Measurements from ENCODE around the gene EPS8L2. TPM values are rescaled to one million over a fixed set of nuclear protein-coding genes. Genes with fewer than 3 reads are reported as not detected.

EPS8L2 gene
- total RNA-seq, 4 donors from 2014 or later = 5.6 to 31.6 (median 24.9) TPM

DNA sequence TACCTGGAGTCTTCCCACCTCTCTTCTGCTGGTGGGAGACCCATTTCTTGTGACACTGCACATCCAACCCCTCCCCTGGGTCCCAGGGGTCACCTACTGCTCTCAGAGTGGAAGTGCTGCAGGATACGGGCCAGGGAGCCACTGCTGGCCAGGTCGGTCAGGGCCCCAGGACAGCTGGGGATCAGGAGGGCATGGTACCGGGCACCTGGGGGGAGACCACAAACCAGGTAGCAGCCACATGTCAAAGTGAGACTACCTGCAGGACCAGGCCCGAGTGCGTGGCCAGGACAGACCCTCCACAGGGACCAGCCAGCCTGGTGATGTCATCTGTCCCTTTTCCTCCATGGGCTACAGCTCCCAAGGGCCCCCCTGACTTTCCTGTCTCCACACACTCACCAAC lies 67.4 kb downstream of the EPS8L2 start:
- Histone ChIP-seq H3K4me3 (no peak overlapping the region), H3K4me1 (peaks cover 23 to 61% (median 48%) of the 10 kb centered on the region in 4 donors), H3K9me3 (no peaks in the 10 kb centered on the region), H3K36me3 (peaks cover 14 to 59% (median 54%) of the 10 kb centered on the region in 4 donors), H3K27ac (replicated peaks in 1 of 4) (no peak overlapping the region), H3K27me3 (no peaks in the 10 kb centered on the region)
- no peak for TF ChIP-seq POLR2AphosphoS5 (IDR thresholded peaks at IDR 0.05)
- WGBS = 81% methylated on average over 5 of the region's 5 CpGs
- intact Hi-C loops (cut with DNase I) = no loop called here
- no peak for DNase-seq (ENCODE audit: extremely low spot score)

GRCh38 chr11:773830-774229 lies 67.8 kb downstream of the EPS8L2 start:
- no peak for DNase-seq (ENCODE audit: extremely low spot score)
- no peaks in the 10 kb centered on the region for H3K27me3 ChIP-seq
- peaks cover 14 to 56% (median 51%) of the 10 kb centered on the region in 4 donors for H3K36me3 ChIP-seq
- intact Hi-C loops (cut with DNase I) = no loop called here
- no peaks in the 10 kb centered on the region for H3K9me3 ChIP-seq
- H3K4me1 ChIP-seq = peaks cover 24 to 65% (median 51%) of the 10 kb centered on the region in 4 donors
- 94% methylated on average over 8 of the region's 9 CpGs for WGBS
- no peak overlapping the region for H3K4me3 ChIP-seq
- H3K27ac ChIP-seq (replicated peaks in 1 of 4) = no peak overlapping the region
- no peak for TF ChIP-seq POLR2AphosphoS5 (IDR thresholded peaks at IDR 0.05)
- TF ChIP-seq EP300 (IDR thresholded peaks at IDR 0.05) = no peak
- TF ChIP-seq CTCF (IDR thresholded peaks at IDR 0.05) = no peak
- TF ChIP-seq POLR2A (IDR thresholded peaks at IDR 0.05; ENCODE audit: low read depth) = no peak

DNA sequence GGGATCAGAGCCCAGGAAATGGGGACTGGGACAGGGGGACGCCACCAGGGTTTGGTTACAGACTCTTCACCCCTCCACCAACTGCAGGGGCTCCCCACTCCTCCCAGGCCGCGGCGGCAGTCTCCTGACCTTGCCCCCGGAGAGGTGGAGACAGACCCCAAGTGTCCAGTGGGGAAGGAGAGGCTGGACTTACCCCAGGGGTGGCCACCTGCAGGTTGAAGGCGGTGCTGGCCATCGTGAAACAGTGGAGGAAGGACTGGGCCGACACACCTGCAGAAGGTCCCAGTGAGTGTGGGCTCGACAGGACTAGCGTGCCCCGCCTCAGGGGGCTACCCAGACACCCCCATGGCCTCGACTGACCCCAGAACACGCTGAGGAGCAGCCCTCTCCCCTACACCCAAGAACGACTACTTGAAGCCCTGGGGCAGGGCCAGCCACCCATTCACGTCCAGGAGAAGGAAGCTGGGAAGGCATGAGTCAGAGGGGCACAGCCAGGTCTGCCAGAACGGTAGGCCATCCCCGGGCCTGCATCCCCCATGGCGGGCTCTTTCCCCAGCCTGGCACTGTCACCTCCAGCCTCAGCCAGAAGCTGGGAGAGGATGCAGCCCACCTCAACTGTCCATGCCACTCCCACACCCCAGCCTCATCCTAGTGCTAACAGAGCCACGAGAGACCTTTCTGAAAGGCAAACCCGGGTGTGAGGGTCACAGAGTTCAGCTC lies 69.0 kb downstream of the EPS8L2 start:
- H3K9me3 ChIP-seq = no peaks in the 10 kb centered on the region
- no peak for DNase-seq (ENCODE audit: extremely low spot score)
- no peaks in the 10 kb centered on the region for H3K27me3 ChIP-seq
- no peak overlapping the region for H3K27ac ChIP-seq (replicated peaks in 1 of 4)
- 78% methylated on average over 15 of the region's 20 CpGs for WGBS
- intact Hi-C loops (cut with DNase I) = no loop called here
- peaks cover 24 to 73% (median 55%) of the 10 kb centered on the region in 4 donors for H3K4me1 ChIP-seq
- peaks cover 14 to 48% (median 44%) of the 10 kb centered on the region in 4 donors for H3K36me3 ChIP-seq
- TF ChIP-seq POLR2A (IDR thresholded peaks at IDR 0.05; ENCODE audit: low read depth) = no peak
- no peak for TF ChIP-seq CTCF (IDR thresholded peaks at IDR 0.05)
- peak overlapping the region in 1 of 4 donors; percentile 98 for H3K4me3 ChIP-seq

DNA sequence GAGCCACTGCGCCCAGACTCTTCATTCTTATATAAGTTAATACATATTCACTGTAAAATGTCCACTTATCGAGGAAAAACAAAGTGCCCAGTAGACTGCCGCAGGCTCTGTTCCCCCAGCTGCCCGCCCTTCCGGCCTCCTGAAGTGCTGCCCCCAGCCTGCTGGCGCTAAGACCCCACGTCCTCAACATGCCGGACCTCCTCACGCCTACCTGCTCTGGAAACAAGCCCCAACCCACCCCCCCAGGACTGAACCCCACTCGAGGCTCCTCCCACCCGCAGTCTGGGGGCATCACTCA lies 70.2 kb downstream of the EPS8L2 start:
- H3K9me3 ChIP-seq = no peaks in the 10 kb centered on the region
- intact Hi-C loops (cut with DNase I) = no loop called here
- no peak for DNase-seq (ENCODE audit: extremely low spot score)
- TF ChIP-seq POLR2A (IDR thresholded peaks at IDR 0.05; ENCODE audit: low read depth) (no peak), EP300 (IDR thresholded peaks at IDR 0.05) (no peak), CTCF (IDR thresholded peaks at IDR 0.05) (no peak), POLR2AphosphoS5 (IDR thresholded peaks at IDR 0.05) (no peak)
- peak overlapping the region in 2 of 4 donors; percentile 83 to 90 for H3K27ac ChIP-seq (replicated peaks in 1 of 4)
- 41% methylated on average over 8 of the region's 11 CpGs for WGBS
- H3K36me3 ChIP-seq = peaks cover 5 to 40% (median 35%) of the 10 kb centered on the region in 4 donors
- no peaks in the 10 kb centered on the region for H3K27me3 ChIP-seq
- H3K4me1 ChIP-seq = peaks cover 24 to 74% (median 55%) of the 10 kb centered on the region in 4 donors
- H3K4me3 ChIP-seq = peak overlapping the region; percentile 85 to 99 (median 96)

- peak overlapping the region; percentile 85 to 99 (median 96) for H3K4me3 ChIP-seq
- no peaks in the 10 kb centered on the region for H3K9me3 ChIP-seq
- H3K4me1 ChIP-seq = peaks cover 24 to 71% (median 55%) of the 10 kb centered on the region in 4 donors
- no peaks in the 10 kb centered on the region for H3K27me3 ChIP-seq
- no peak for DNase-seq (ENCODE audit: extremely low spot score)
- peaks cover 3 to 35% (median 30%) of the 10 kb centered on the region in 4 donors for H3K36me3 ChIP-seq
- peak overlapping the region; percentile 83 to 90 (median 87) for H3K27ac ChIP-seq (replicated peaks in 1 of 4)
- intact Hi-C loops (cut with DNase I) = no loop called here
- 0% methylated on average over 13 of the region's 65 CpGs for WGBS
- TF ChIP-seq CTCF (IDR thresholded peaks at IDR 0.05) (no peak), POLR2A (IDR thresholded peaks at IDR 0.05; ENCODE audit: low read depth) (no peak)
Observed at GRCh38 chr11:776561-777287, 70.7 kb downstream of the EPS8L2 start.
